Adrenal gland (tissue), 12 donors: ENCODE results near the gene PROCR. TPM values are rescaled to one million over a fixed set of nuclear protein-coding genes. Genes with fewer than 3 reads are reported as not detected.

Source experiments
- DNase-seq, 7 donors: peaks; one replicate each; pipeline ENCODE4 v3.0.0-alpha.2; 2019 to 2020
- H3K27ac ChIP-seq, 5 donors: fragments of 200-600 bp; sonication (generic) in 4 of 5; 1 replicate in 3 of 5; 2 replicates in 2 of 5; pipeline versions ENCODE4 v1.5.1 to v1.8.0; 2016 to 2020; ENCODE audit warnings: mild to moderate bottlenecking in 1 of 5
- H3K27me3 ChIP-seq: fragments of 200-600 bp; 2 replicates; pipeline ENCODE4 v1.8.0; 2021
- H3K36me3 ChIP-seq, 2 donors: fragments of 200-600 bp; replicated peaks in 1 of 2; 1 replicate in 1 of 2; 2 replicates in 1 of 2; pipeline versions ENCODE4 v1.5.1 to v1.8.0; 2018 to 2022
- H3K4me1 ChIP-seq, 2 donors: fragments of 200-600 bp; replicated peaks in 1 of 2; 1 replicate in 1 of 2; 2 replicates in 1 of 2; pipeline versions ENCODE4 v1.5.1 to v1.8.0; 2018 to 2021
- H3K4me3 ChIP-seq, 4 donors: fragments of 200-600 bp; sonication (generic) in 3 of 4; one replicate each; pipeline ENCODE4 v1.5.1; 2016 to 2018
- H3K9me3 ChIP-seq, 3 donors: fragments of 200-600 bp; sonication (generic) in 1 of 3; replicated peaks in 1 of 3; 1 replicate in 2 of 3; 2 replicates in 1 of 3; pipeline versions ENCODE4 v1.5.1 to v1.8.0; 2016 to 2021
- CTCF ChIP-seq, 6 experiments: fragments of 450-650 bp in 4 of 6; fragments of 200-600 bp in 2 of 6; sonication (generic) in 1 of 6; IDR thresholded peaks; 1 replicate in 5 of 6; 2 replicates in 1 of 6; pipeline versions ENCODE4 v1.5.1 to v1.8.0; 2016 to 2021; ENCODE audit warnings: antibody characterized with exemption in 6 of 6, mild to moderate bottlenecking in 2 of 6, moderate library complexity in 1 of 6
- POLR2A ChIP-seq, 2 donors: fragments of 450-650 bp; IDR thresholded peaks; one replicate each; pipeline ENCODE4 v1.6.1; 2017; ENCODE audit warnings: antibody characterized with exemption in 2 of 2, mild to moderate bottlenecking in 2 of 2, moderate library complexity in 1 of 2
- WGBS, 4 donors: extraction: QIAGEN DNeasy Blood & Tissue Kit in 2 of 4; methylation state at CpG; one replicate each; pipeline versions ENCODE4 v1.1.5 to v1.1.7; 2013 to 2017; 5-methylcytosine and 5-hydroxymethylcytosine counted together
- intact Hi-C, 2 donors: fragments of 100-400 bp; cut with DNase I; formaldehyde crosslinking; loops; one replicate each; pipeline versions ENCODE4 v1.14.1 to v1.15.0; 2022 to 2023
- polyA plus RNA-seq, 3 donors: library from polyadenylated mRNA; stranded (reverse); fragments of 200-250 nt in 2 of 3; fragments of 350-450 nt in 1 of 3; fragmentation: Illumina TruSeq in 1 of 3; extraction: RNeasy Lipid Tissue Mini Kit (QIAGEN cat#74804) in 1 of 3; gene quantifications; one replicate each; pipeline ENCODE4 v1.2.3, GENCODE V29; 2013 to 2014
- small RNA-seq, 2 donors: library from RNA; depleted of rRNA; stranded (forward); fragments of <200 nt; gene quantifications; one replicate each; pipeline ENCODE3, GENCODE V24; 2016
- total RNA-seq, 9 donors: library from RNA; depleted of rRNA in 4 of 9; stranded (reverse); fragments of >200 nt in 4 of 9; fragments of 120-200 nt in 1 of 9; fragmentation: NEBNext Ultra II Directional in 1 of 9; extraction: Animal tissue kit (Norgen Biotek cat#: 25700) in 1 of 9; gene quantifications; one replicate each; pipeline versions ENCODE4 v1.1.0 to v1.2.4, GENCODE V29; 2013 to 2023
- donor health status: healthy with polysubstance abuse.
- donor health status: Bipolar disorder and iron deficiency.
- donor health status: DM: yes; HTN: yes; CAD: no.
- donor health status: DM: no; HTN: no; CAD: no.
- donor health status: DM: no; HTN: no; CAD: no.
- donor health status: DM: yes; HTN: yes; CAD: no.

PROCR gene
- total and polyA plus RNA-seq, 12 donors, result 5.7 to 87.0 (median 29.1) TPM

DNA sequence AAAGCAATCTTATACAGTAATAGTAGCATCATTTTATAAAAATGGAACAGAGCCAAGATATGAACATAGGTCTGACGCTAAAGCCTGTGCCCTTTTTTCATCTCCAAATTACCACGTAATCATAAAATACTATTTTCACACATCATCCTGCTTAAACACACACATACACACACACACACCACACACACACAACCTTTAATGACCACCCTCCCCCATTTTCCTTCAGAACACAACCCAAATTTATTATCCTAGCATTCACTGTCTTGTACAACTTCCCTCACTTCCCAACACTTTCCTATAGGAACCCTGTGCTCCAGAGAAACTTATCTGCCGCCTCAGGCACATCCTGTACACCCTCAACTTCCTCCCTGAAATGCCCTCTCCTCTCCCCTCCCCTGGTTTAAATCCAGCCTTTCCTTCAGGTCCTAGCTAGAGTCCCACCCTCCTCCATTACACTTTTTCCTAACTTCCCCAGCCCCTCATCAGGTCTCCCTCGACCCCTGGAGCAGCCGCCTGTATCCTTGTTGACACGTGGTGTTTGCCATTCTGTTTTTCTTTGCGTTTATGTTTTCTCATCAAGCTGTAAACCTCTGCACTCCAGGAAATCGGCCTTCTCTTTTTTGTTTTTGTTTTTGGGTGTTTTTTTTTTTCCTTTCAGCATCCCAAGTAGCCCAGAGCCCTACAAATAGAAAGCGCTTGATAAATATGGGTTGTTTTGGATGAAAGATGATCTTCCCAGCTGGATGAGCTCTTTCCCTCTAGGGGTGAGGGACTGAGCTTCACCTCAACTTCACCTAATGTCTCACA, 53.6 kb downstream of the PROCR start:
- no peak for DNase-seq
- no peaks in the 10 kb centered on the region for H3K27me3 ChIP-seq
- no peak overlapping the region for H3K27ac ChIP-seq
- WGBS, 4 donors, result 52 to 59% (median 54%) methylated on average over 9 of the region's 9 CpGs
- H3K9me3 ChIP-seq, result no peaks in the 10 kb centered on the region
- H3K4me3 ChIP-seq, result no peak overlapping the region
- H3K4me1 ChIP-seq, result peaks cover 3 to 4% of the 10 kb centered on the region in 2 donors
- H3K36me3 ChIP-seq, result no peaks in the 10 kb centered on the region
- intact Hi-C loops, result no loop called here
- no peak for TF ChIP-seq POLR2A (IDR thresholded peaks at IDR 0.05)
- no peak for TF ChIP-seq CTCF (IDR thresholded peaks at IDR 0.05)

DNA sequence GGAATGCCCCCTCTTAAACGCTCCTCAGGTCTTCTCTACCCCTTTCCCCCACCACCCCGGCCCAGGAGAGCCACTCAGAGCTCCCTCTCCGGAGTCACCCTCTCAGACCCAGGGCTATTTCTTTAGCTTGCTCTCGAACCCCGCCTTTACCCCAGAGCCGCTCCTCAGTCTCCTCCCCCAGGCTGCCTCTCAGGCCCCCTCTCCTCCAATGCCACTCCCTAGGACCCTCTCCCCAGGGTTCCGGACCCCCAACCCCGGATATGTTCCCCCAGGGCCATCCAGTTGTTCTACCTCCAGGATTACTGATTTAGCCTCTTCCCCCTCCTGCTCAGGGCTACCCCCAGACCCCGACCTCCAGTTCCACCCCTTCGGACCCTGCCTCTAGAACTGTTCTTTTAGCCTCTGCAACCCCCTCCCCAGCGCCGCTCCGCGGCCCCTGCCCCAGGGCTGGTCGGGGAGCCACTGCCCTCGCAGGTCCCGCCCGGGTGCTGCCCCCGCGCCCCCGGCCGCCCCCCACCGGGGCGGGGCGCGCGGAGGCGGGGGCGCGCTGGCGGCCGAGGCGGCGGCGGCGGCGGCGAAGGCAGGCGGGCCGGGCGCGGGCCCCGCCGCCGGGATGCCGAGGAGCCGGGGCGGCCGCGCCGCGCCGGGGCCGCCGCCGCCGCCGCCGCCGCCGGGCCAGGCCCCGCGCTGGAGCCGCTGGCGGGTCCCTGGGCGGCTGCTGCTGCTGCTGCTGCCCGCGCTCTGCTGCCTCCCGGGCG, 54.4 kb downstream of the PROCR start, which contains the start of gene MMP24:
Gene MMP24, plus strand, starts transcription at position 565 of the 758 bp plus-strand sequence. Its CDS starts 49 bp downstream, at position 614.
- DNase-seq, result peak in 1 of 7 donors; percentile 8
- Histone ChIP-seq H3K4me3 (peak within 1 kb of the TSS in 1 of 4 donors; percentile 35), H3K27me3 (no peaks in the 10 kb centered on the region), H3K27ac (no peak within 1 kb of the TSS), H3K36me3 (no peaks in the 10 kb centered on the region), H3K4me1 (peaks cover 3 to 4% of the 10 kb centered on the region in 2 donors), H3K9me3 (no peaks in the 10 kb centered on the region)
- intact Hi-C loops, result no loop called here
- WGBS, 4 donors, result 2 to 12% (median 7%) methylated on average over 11 to 66 of the region's 70 CpGs
- TF ChIP-seq CTCF (IDR thresholded peaks at IDR 0.05), result no peak
- no peak for TF ChIP-seq POLR2A (IDR thresholded peaks at IDR 0.05)

Small RNA genes lying within 50 kb of the gene (small RNA-seq; reads per million reads assigned to genes)
- gene MT1P3, result 0 reads per million in 2 donors
- gene RNA5SP483, result 0 reads per million in 2 donors

Other genes starting within 250 kb of the PROCR start
- 10 to 100 TPM; 52.4 to 99.3 (median 79.3) TPM for gene GSS, start 216.3 kb upstream of the PROCR start, total RNA-seq
- 100 to 1,000 TPM in 2 of 3 donors, 10 to 100 TPM in 1; 61.9 to 120 (median 116) TPM for gene GSS, start 216.3 kb upstream of the PROCR start, polyA plus RNA-seq
- gene MYH7B, start 216.2 kb upstream of the PROCR start, total RNA-seq, result 1 to 10 TPM in 2 of 9 donors, under 1 TPM in 6, not detected in 1; 0.07 to 7.7 (median 0.44) TPM
- 1 to 10 TPM in 2 of 3 donors, under 1 TPM in 1; 0.11 to 9.6 (median 9.6) TPM for gene MYH7B, start 216.2 kb upstream of the PROCR start, polyA plus RNA-seq
- gene TRPC4AP, start 79.3 kb upstream of the PROCR start, total RNA-seq, result 10 to 100 TPM; 33.8 to 87.2 (median 80.5) TPM
- 10 to 100 TPM; 50.2 to 68.5 (median 56.2) TPM for gene TRPC4AP, start 79.3 kb upstream of the PROCR start, polyA plus RNA-seq
- gene EDEM2, start 24.7 kb upstream of the PROCR start, total RNA-seq, result 10 to 100 TPM; 29.3 to 62.5 (median 38.1) TPM
- gene EDEM2, start 24.7 kb upstream of the PROCR start, polyA plus RNA-seq, result 10 to 100 TPM; 16.2 to 39.4 (median 25.0) TPM
- 1 to 10 TPM in 7 of 9 donors, under 1 TPM in 2; 0.09 to 2.3 (median 1.3) TPM for gene MMP24, start 54.6 kb downstream of the PROCR start, total RNA-seq
- 1 to 10 TPM; 1.0 to 1.6 (median 1.4) TPM for gene MMP24, start 54.6 kb downstream of the PROCR start, polyA plus RNA-seq
- gene MMP24OS, start 106.0 kb downstream of the PROCR start, total RNA-seq, result 100 to 1,000 TPM in 2 of 9 donors, 10 to 100 TPM in 7; 24.8 to 141 (median 54.9) TPM
- 100 to 1,000 TPM in 2 of 3 donors, 10 to 100 TPM in 1; 72.3 to 150 (median 144) TPM for gene MMP24OS, start 106.0 kb downstream of the PROCR start, polyA plus RNA-seq
- 100 to 1,000 TPM in 5 of 9 donors, 10 to 100 TPM in 4; 56.7 to 263 (median 116) TPM for gene EIF6, start 112.7 kb downstream of the PROCR start, total RNA-seq
- 100 to 1,000 TPM in 2 of 3 donors, 10 to 100 TPM in 1; 85.4 to 145 (median 112) TPM for gene EIF6, start 112.7 kb downstream of the PROCR start, polyA plus RNA-seq
- gene FAM83C, start 120.4 kb downstream of the PROCR start, total RNA-seq, result under 1 TPM in 1 of 9 donors, not detected in 8; 0.11 TPM
- gene FAM83C, start 120.4 kb downstream of the PROCR start, polyA plus RNA-seq, result under 1 TPM in 1 of 3 donors, not detected in 2; 0.03 TPM
- gene UQCC1, start 239.9 kb downstream of the PROCR start, total RNA-seq, result 100 to 1,000 TPM in 1 of 9 donors, 10 to 100 TPM in 8; 37.2 to 100 (median 83.4) TPM
- gene UQCC1, start 239.9 kb downstream of the PROCR start, polyA plus RNA-seq, result 10 to 100 TPM; 31.0 to 60.1 (median 35.3) TPM